Body of pancreas (tissue), 4 donors: ENCODE results near the gene EML3. TPM values are rescaled to one million over a fixed set of nuclear protein-coding genes. Genes with fewer than 3 reads are reported as not detected.
A peak's percentile ranks its signal among the peaks of the same experiment; 100 is the strongest.
"Not testable (repeated sequence)": the region's sequence is repeated elsewhere in the genome, so short reads cannot be mapped to it uniquely, and the experiment has no call there.

Source experiments
- ATAC-seq: fragments of 150-250 bp; one replicate; pipeline ENCODE4 v1.9.1; 2016
- DNase-seq, 4 donors: peaks; one replicate each; pipeline ENCODE4 v3.0.0-alpha.2; 2019
- H3K27ac ChIP-seq, 4 donors: fragments of 200-600 bp; sonication (generic); 1 replicate in 3 of 4; 2 replicates in 1 of 4; pipeline versions ENCODE4 v1.5.1 to v1.6.1; 2016 to 2019; ENCODE audit warnings: mild to moderate bottlenecking in 1 of 4, mixed read lengths in 1 of 4, moderate library complexity in 1 of 4
- H3K27me3 ChIP-seq, 2 donors: fragments of 200-600 bp; sonication (generic); one replicate each; pipeline ENCODE4 v1.6.0; 2016; ENCODE audit warnings: mild to moderate bottlenecking in 1 of 2
- H3K36me3 ChIP-seq, 2 donors: fragments of 200-600 bp; sonication (generic); replicated peaks in 1 of 2; 2 replicates each; pipeline ENCODE4 v1.5.1; 2016; ENCODE audit warnings: low read depth in 2 of 2; ENCODE audit not compliant: insufficient read depth in 1 of 2
- H3K4me1 ChIP-seq: fragments of 200-600 bp; sonication (generic); one replicate; pipeline ENCODE4 v1.6.0; 2016
- H3K4me3 ChIP-seq, 2 donors: fragments of 200-600 bp; sonication (generic); 1 replicate in 1 of 2; 2 replicates in 1 of 2; pipeline ENCODE4 v1.5.1; 2016 to 2019
- H3K9me3 ChIP-seq, 3 donors: fragments of 200-600 bp; sonication (generic); 1 replicate in 2 of 3; 2 replicates in 1 of 3; pipeline ENCODE4 v1.5.1; 2016
- POLR2A ChIP-seq, 3 donors: fragments of 450-650 bp; IDR thresholded peaks; one replicate each; pipeline ENCODE4 v1.6.1; 2016; ENCODE audit warnings: antibody characterized with exemption in 3 of 3, mild to moderate bottlenecking in 2 of 3
- WGBS, 2 donors: methylation state at CpG; one replicate each; pipeline ENCODE4 v1.1.5; 2017; 5-methylcytosine and 5-hydroxymethylcytosine counted together
- intact Hi-C: fragments of 100-400 bp; cut with DNase I; formaldehyde crosslinking; loops from one replicate; pipeline ENCODE4 v1.15.1; 2023
- total RNA-seq, 2 donors: library from RNA; depleted of rRNA; stranded (reverse); fragments of >200 nt; gene quantifications; one replicate each; pipeline ENCODE4 v1.1.0, GENCODE V29; 2016
- TF ChIP-seq, protein P1 (sequence below), 7 experiments: fragments of 450-650 bp in 4 of 7; fragments of 200-600 bp in 3 of 7; sonication (generic) in 3 of 7; IDR thresholded peaks; one replicate each; pipeline ENCODE4 v1.5.1; 2016 to 2019; ENCODE audit warnings: antibody characterized with exemption in 7 of 7

Gene EML3
- total RNA-seq, 2 donors from 2014 or later = 31.4 to 69.9 TPM

DNA sequence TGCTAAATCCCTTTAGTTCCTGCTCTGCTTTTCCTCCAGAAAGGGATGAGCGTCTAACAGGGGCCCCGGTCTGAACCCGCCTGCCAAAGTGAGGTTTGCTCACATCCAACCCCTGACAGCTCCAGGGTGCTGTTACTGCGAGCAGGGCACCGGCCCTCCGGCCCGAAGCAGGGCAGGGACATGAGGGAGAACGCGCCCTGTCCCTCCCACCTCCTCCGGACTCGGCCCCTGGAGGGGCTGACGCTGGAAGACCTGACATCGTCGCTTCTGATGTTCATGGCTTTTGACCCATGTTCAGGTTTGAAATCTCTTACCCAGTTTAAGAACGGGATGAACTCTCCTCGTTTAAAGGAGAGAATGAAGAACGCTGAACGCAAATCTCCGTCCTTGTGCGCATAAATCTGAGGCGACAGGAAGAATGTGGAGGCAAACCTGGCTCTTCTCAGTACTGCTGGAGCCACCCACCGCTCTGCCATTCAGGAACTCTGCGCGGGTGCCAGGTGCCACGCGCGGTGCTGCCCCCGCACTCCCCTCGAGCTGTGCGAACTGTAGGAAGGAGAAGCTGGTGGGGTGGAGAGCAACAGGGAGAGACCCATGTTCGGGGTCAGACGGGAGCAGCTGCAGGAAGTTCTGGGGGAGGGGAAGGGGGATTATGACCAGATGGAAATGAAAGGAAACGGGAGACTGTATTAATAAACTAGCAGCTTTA, 38.1 kb downstream of the EML3 start:
- H3K4me1 ChIP-seq = peaks cover 44% of the 10 kb centered on the region
- peaks cover 3 to 17% of the 10 kb centered on the region in 2 donors for H3K36me3 ChIP-seq
- no peaks in the 10 kb centered on the region for H3K9me3 ChIP-seq
- no peaks in the 10 kb centered on the region for H3K27me3 ChIP-seq
- intact Hi-C loops = no loop called here
- peak overlapping the region in 1 of 2 donors; percentile 46 for H3K4me3 ChIP-seq
- 1% methylated on average over 13 to 33 of the region's 33 CpGs for WGBS, 2 donors
- DNase-seq = peak; percentile 38 to 46 (median 40)
- peak; percentile 13 for ATAC-seq
- H3K27ac ChIP-seq = peak overlapping the region; percentile 81 to 92 (median 86)
- TF ChIP-seq, protein P1, sequence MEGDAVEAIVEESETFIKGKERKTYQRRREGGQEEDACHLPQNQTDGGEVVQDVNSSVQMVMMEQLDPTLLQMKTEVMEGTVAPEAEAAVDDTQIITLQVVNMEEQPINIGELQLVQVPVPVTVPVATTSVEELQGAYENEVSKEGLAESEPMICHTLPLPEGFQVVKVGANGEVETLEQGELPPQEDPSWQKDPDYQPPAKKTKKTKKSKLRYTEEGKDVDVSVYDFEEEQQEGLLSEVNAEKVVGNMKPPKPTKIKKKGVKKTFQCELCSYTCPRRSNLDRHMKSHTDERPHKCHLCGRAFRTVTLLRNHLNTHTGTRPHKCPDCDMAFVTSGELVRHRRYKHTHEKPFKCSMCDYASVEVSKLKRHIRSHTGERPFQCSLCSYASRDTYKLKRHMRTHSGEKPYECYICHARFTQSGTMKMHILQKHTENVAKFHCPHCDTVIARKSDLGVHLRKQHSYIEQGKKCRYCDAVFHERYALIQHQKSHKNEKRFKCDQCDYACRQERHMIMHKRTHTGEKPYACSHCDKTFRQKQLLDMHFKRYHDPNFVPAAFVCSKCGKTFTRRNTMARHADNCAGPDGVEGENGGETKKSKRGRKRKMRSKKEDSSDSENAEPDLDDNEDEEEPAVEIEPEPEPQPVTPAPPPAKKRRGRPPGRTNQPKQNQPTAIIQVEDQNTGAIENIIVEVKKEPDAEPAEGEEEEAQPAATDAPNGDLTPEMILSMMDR (IDR thresholded peaks at IDR 0.05) = no peak
- TF ChIP-seq POLR2A (IDR thresholded peaks at IDR 0.05) = peak in 2 of 3 donors; percentile 6 to 21

- no peaks in the 10 kb centered on the region for H3K27me3 ChIP-seq
- peaks cover 3 to 20% of the 10 kb centered on the region in 2 donors for H3K36me3 ChIP-seq
- TF ChIP-seq, protein P1 (IDR thresholded peaks at IDR 0.05) = no peak
- peak in 2 of 3 donors; percentile 84 to 87 for TF ChIP-seq POLR2A (IDR thresholded peaks at IDR 0.05)
- H3K9me3 ChIP-seq = no peaks in the 10 kb centered on the region
- H3K27ac ChIP-seq = peak within 1 kb of the TSS; percentile 81 to 92 (median 86)
- WGBS, 2 donors = 1% methylated on average over 42 to 46 of the region's 46 CpGs
- intact Hi-C loops = no loop called here
- ATAC-seq (peak; percentile 97), DNase-seq (peak; percentile 99 to 100 (median 100))
- H3K4me1 ChIP-seq = peaks cover 44% of the 10 kb centered on the region
- peak within 1 kb of the TSS; percentile 55 to 73 for H3K4me3 ChIP-seq
These were observed 38.8 kb downstream of the EML3 start, which contains the start of gene EEF1G for GRCh38 chr11:62573592-62574362. Gene EEF1G (minus strand): TSS chr11:62573891. CDS start chr11:62573842, 49 bp downstream.

GRCh38 chr11:62573006-62573591, 39.5 kb downstream of the EML3 start:
- no peak for TF ChIP-seq POLR2A (IDR thresholded peaks at IDR 0.05)
- TF ChIP-seq, protein P1 (IDR thresholded peaks at IDR 0.05) = no peak
- peak overlapping the region; percentile 15 to 91 (median 62) for H3K27ac ChIP-seq
- H3K9me3 ChIP-seq = no peaks in the 10 kb centered on the region
- WGBS, 2 donors = 0 to 1% methylated on average over 33 of the region's 33 CpGs
- H3K4me1 ChIP-seq = peaks cover 44% of the 10 kb centered on the region
- no peaks in the 10 kb centered on the region for H3K27me3 ChIP-seq
- ATAC-seq = no peak
- peak in 1 of 4 donors; percentile 9 for DNase-seq
- peak overlapping the region; percentile 55 to 73 for H3K4me3 ChIP-seq
- intact Hi-C loops = no loop called here
- peaks cover 3 to 16% of the 10 kb centered on the region in 2 donors for H3K36me3 ChIP-seq

- DNase-seq = no peak
- Histone ChIP-seq H3K4me1 (peaks cover 44% of the 10 kb centered on the region), H3K4me3 (peak overlapping the region in 1 of 2 donors; percentile 73), H3K27me3 (no peaks in the 10 kb centered on the region), H3K36me3 (peaks cover 3 to 18% of the 10 kb centered on the region in 2 donors), H3K27ac (peak overlapping the region in 1 of 4 donors; percentile 58), H3K9me3 (no peaks in the 10 kb centered on the region)
- ATAC-seq = no peak
- TF ChIP-seq, protein P1 (IDR thresholded peaks at IDR 0.05) = no peak
- no peak for TF ChIP-seq POLR2A (IDR thresholded peaks at IDR 0.05)
- 72 to 79% methylated on average over 12 of the region's 12 CpGs for WGBS, 2 donors
- intact Hi-C loops = no loop called here
These were observed 40.1 kb downstream of the EML3 start for GRCh38 chr11:62572431-62572830.

DNA sequence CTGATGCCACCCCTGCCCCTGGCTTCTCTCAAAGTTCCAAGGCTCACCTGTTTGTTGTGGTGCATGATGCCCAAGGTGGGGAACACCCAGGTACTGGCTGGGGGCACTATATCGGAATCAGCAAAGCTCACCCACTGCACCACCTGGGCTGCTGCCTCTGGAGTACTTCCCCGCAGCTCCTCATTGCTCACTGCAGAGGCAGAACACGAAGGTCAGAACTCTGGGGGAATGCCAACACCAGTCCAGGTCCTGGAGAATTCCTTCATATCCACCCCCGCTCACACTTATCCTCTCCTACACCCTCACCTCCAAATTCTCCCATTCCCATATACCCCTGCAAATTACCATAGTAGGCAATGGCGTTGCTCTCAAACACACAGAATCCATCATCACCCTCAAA, 41.1 kb downstream of the EML3 start:
- H3K27ac ChIP-seq, H3K27me3 ChIP-seq, H3K4me3 ChIP-seq, intact Hi-C loops, H3K9me3 ChIP-seq, ATAC-seq, DNase-seq: not testable (repeated sequence)
- H3K36me3 ChIP-seq = peaks cover 7 to 25% of the 10 kb centered on the region in 2 donors
- WGBS, 2 donors = 74 to 83% methylated on average over 5 of the region's 5 CpGs
- H3K4me1 ChIP-seq = peaks cover 42% of the 10 kb centered on the region

DNA sequence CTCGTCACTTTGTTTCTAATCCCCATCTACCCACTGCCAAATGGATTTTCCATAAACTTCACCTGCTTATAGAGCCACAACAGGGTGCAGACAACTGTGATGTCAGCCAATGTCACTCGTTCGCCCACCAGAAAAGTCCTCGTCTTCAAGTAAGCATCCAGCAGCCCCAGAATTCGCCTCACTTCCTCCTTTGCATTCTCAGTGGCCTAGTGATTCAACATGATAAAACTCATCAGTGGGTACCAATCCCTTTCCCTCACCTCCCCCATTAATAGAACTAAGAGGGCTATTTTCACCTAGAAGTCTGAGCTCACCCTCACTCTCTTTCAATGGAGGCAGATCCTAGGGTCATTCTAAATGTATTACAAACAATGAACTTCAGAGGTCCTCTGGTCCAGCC, 41.7 kb downstream of the EML3 start:
- intact Hi-C loops = not testable (repeated sequence)
- peaks cover 7 to 29% of the 10 kb centered on the region in 2 donors for H3K36me3 ChIP-seq
- WGBS, 2 donors = 88 to 95% methylated on average over 5 of the region's 5 CpGs

More for the DNA sequence above, 41.7 kb downstream of the EML3 start:
- H3K4me1 ChIP-seq = peaks cover 36% of the 10 kb centered on the region
- DNase-seq, H3K4me3 ChIP-seq, H3K27ac ChIP-seq, H3K27me3 ChIP-seq, H3K9me3 ChIP-seq, ATAC-seq: not testable (repeated sequence)
